Lung (tissue), 12 donors: Measurements from ENCODE around the gene UBR1. TPM values are rescaled to one million over a fixed set of nuclear protein-coding genes. Genes with fewer than 3 reads are reported as not detected.

Experiments used
- ATAC-seq: fragments of 200-7000 bp; cut with Tn5 transposase; one replicate; pipeline ENCODE4 v1.9.1; 2020; ENCODE audit warnings: moderate number of reproducible peaks; ENCODE audit not compliant: insufficient read depth, low FRiP score
- DNase-seq, 3 donors: peaks; one replicate each; pipeline ENCODE4 v3.0.0-alpha.2; 2013 to 2017
- H3K27ac ChIP-seq, 2 donors: one replicate each; pipeline ENCODE4 v1.5.1; 2013; ENCODE audit warnings: mild to moderate bottlenecking in 2 of 2, moderate library complexity in 2 of 2, control low read depth in 1 of 2, inconsistent platforms in 1 of 2, low read depth in 1 of 2, low read length in 1 of 2
- H3K27me3 ChIP-seq, 3 donors: one replicate each; pipeline ENCODE4 v1.5.1; 2013; ENCODE audit warnings: low read length in 2 of 3; ENCODE audit not compliant: control insufficient read depth in 3 of 3, insufficient read depth in 3 of 3
- H3K36me3 ChIP-seq, 4 donors: one replicate each; pipeline ENCODE4 v1.5.1; 2013; ENCODE audit warnings: low read length in 4 of 4, mild to moderate bottlenecking in 1 of 4, moderate library complexity in 1 of 4; ENCODE audit not compliant: control insufficient read depth in 4 of 4, insufficient read depth in 4 of 4
- H3K4me1 ChIP-seq, 5 donors: one replicate each; pipeline ENCODE4 v1.5.1; 2013; ENCODE audit warnings: low read length in 5 of 5, mild to moderate bottlenecking in 2 of 5, moderate library complexity in 1 of 5; ENCODE audit not compliant: control insufficient read depth in 5 of 5, insufficient read depth in 5 of 5
- H3K4me3 ChIP-seq: one replicate; pipeline ENCODE4 v1.5.1; 2013; ENCODE audit warnings: mild to moderate bottlenecking, control low read depth, moderate library complexity
- H3K9ac ChIP-seq, 2 donors: one replicate each; pipeline ENCODE4 v1.5.1; 2013; ENCODE audit warnings: low read length in 2 of 2, control low read depth in 1 of 2; ENCODE audit not compliant: insufficient read depth in 1 of 2
- H3K9me3 ChIP-seq, 4 donors: one replicate each; pipeline ENCODE4 v1.5.1; 2013; ENCODE audit warnings: low read length in 3 of 4, mild to moderate bottlenecking in 1 of 4, moderate library complexity in 1 of 4; ENCODE audit not compliant: control insufficient read depth in 4 of 4, insufficient read depth in 3 of 4
- CTCF ChIP-seq: IDR thresholded peaks from 2 replicates; pipeline ENCODE4 v1.5.1; 2012; ENCODE audit warnings: mild to moderate bottlenecking; ENCODE audit errors: control extremely low read depth, extremely low read depth
- WGBS, 2 donors: extraction: QIAGEN DNeasy Blood & Tissue Kit; methylation state at CpG; one replicate each; pipeline ENCODE4 v1.1.7; 2013; 5-methylcytosine and 5-hydroxymethylcytosine counted together
- polyA plus RNA-seq, 2 donors: library from polyadenylated mRNA; stranded (reverse); fragments of 200-250 nt; gene quantifications; one replicate each; pipeline ENCODE4 v1.2.1, GENCODE V29; 2013
- total RNA-seq, 2 donors: library from RNA; depleted of rRNA in 1 of 2; stranded (reverse); fragments of >200 nt in 1 of 2; gene quantifications; one replicate each; pipeline ENCODE4 v1.2.1, GENCODE V29; 2014 to 2021
- donor health status: control.
- donor health status: control.
- donor health status: Bipolar disorder and iron deficiency.
- donor health status: healthy.
- donor health status: DM: yes; HTN: yes; CAD: no.

Gene UBR1
- total and polyA plus RNA-seq, 4 donors = 5.7 to 70.3 (median 17.2) TPM

DNA sequence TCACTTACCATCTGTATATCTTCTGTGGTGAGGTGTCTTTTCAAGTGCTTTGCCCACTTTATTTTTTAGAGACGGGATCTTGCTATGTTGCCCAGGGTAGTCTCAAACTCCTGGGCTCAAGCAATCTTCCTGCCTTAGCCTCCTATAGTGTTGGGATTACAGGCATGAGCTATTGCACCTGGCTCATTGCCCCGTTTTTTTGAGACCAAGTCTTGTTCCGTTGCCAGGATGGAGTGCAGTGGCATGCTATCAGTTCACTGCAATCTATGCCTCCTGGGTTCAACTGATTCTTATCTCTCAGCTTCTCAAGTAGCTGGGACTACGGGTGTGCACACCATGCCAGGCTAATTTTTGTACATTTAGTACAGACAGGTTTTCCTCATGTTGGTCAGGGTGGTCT is 132.7 kb downstream of the UBR1 start:
- Histone ChIP-seq H3K9me3 (no peaks in the 10 kb centered on the region), H3K27me3 (no peaks in the 10 kb centered on the region), H3K27ac (no peak overlapping the region), H3K9ac (no peak overlapping the region), H3K4me3 (no peak overlapping the region), H3K4me1 (no peaks in the 10 kb centered on the region), H3K36me3 (peaks cover 19 to 49% (median 35%) of the 10 kb centered on the region in 4 donors)
- TF ChIP-seq CTCF = no peak
- WGBS, 2 donors = 87 to 91% methylated on average over 4 of the region's 4 CpGs
- DNase-seq (peak in 1 of 3 donors; percentile 0), ATAC-seq (no peak)

DNA sequence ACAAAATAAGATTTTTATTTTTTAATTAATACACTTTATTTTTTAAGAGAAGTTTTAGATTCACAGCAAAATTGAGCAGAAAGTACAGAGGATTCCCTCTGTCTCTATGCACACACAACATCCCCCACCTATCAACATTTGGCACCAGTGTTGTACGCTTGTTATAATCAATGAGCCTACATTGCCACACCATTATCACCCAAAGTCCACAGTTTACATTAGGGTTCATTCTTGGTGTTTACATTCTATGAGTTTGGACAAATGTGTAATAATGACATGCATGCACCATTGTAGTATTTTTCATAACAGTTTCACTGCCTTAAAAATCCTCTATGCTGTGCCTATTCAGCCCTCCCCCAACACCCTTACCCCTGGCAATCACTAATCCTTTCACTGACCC is 134.0 kb downstream of the UBR1 start:
- peaks cover 15 to 40% (median 30%) of the 10 kb centered on the region in 4 donors for H3K36me3 ChIP-seq
- H3K9ac ChIP-seq = no peak overlapping the region
- H3K4me1 ChIP-seq = no peaks in the 10 kb centered on the region
- WGBS, 2 donors = 95 to 98% methylated on average over 1 of the region's 1 CpG
- no peak overlapping the region for H3K4me3 ChIP-seq
- H3K27ac ChIP-seq = no peak overlapping the region
- no peak for ATAC-seq
- no peaks in the 10 kb centered on the region for H3K9me3 ChIP-seq
- TF ChIP-seq CTCF = no peak
- DNase-seq = no peak
- H3K27me3 ChIP-seq = no peaks in the 10 kb centered on the region

DNA sequence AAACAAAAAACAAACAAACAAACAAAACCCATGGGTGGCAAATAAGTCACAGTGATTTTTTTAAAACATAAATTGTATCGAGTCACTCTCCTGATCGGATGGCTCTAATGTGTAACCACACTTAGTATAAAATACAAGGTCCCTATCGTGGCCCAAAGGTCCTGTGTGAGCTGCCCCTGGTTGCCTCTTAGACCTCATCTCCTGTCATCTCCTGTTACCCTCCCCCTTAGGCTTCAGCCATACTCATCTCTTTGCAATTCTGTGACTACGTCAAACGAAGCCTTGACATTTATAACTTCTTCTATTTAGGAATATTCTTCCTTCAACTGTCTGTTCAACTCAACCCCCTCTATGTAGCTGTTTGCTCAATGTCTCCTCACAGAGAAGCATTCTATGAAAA is 141.4 kb downstream of the UBR1 start:
- H3K4me1 ChIP-seq = no peaks in the 10 kb centered on the region
- DNase-seq (no peak), ATAC-seq (no peak)
- peaks cover 13 to 30% (median 25%) of the 10 kb centered on the region in 4 donors for H3K36me3 ChIP-seq
- no peaks in the 10 kb centered on the region for H3K9me3 ChIP-seq
- H3K27me3 ChIP-seq = no peaks in the 10 kb centered on the region
- 94 to 99% methylated on average over 5 of the region's 5 CpGs for WGBS, 2 donors
- no peak overlapping the region for H3K4me3 ChIP-seq
- no peak overlapping the region for H3K27ac ChIP-seq
- TF ChIP-seq CTCF = no peak
- no peak overlapping the region for H3K9ac ChIP-seq

DNA sequence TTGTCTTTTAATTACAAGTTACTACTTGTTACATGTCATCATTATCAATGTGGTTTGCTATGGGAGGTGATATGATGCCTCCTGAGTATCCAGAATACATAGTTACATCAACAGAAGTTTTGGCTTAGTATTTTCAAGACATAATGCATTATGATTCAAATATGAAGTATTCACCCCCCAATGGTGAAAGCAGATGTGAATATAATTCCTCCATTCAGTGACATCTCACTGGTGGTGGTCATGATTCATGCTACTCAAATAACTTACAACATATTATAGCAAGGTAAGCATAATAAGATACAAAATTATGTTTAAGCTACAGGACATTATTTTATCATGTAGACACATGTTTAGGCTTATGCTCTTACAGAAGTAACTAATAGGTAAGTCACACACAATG is 150.3 kb downstream of the UBR1 start:
- no peak overlapping the region for H3K9ac ChIP-seq
- H3K36me3 ChIP-seq = peaks cover 22 to 60% (median 36%) of the 10 kb centered on the region in 4 donors
- H3K9me3 ChIP-seq = peaks cover 0 to 3% (median 0%) of the 10 kb centered on the region in 4 donors

More for the DNA sequence above, 150.3 kb downstream of the UBR1 start:
- Histone ChIP-seq H3K4me3 (no peak overlapping the region), H3K27me3 (no peaks in the 10 kb centered on the region), H3K4me1 (peaks cover 0 to 2% (median 0%) of the 10 kb centered on the region in 5 donors), H3K27ac (no peak overlapping the region)
- DNase-seq = no peak
- no peak for ATAC-seq
- no peak for TF ChIP-seq CTCF
